GM23248 (cell line): ENCODE measurements around the gene UST.

Experiments used
- EZH2 ChIP-seq: fragments of 200-600 bp; sonication (generic); IDR thresholded peaks from 2 replicates; pipeline ENCODE4 v1.6.1; 2018; ENCODE audit warnings: antibody characterized with exemption, mild to moderate bottlenecking; ENCODE audit not compliant: insufficient read depth, poor library complexity, severe bottlenecking
- EZH2phosphoT487 ChIP-seq: fragments of 200-600 bp; sonication (generic); IDR thresholded peaks from 2 replicates; pipeline ENCODE4 v1.6.1; 2018; ENCODE audit warnings: antibody characterized with exemption, moderate library complexity, mild to moderate bottlenecking, low read depth; ENCODE audit not compliant: insufficient read depth

GRCh38 chr6:148932731-148933130 lies 185.9 kb downstream of the UST start:
- TF ChIP-seq EZH2 (no peak), EZH2phosphoT487 (no peak)
